Activated CD8-positive, alpha-beta T cell treated with anti-CD3 and anti-CD28 coated beads, Interleukin-2, amount 10 ng/mL, durations not matched to agents 7 days and 5 days (primary cell): Measurements from ENCODE around the gene RPS19. TPM values are rescaled to one million over a fixed set of nuclear protein-coding genes. Genes with fewer than 3 reads are reported as not detected.
A peak's percentile ranks its signal among the peaks of the same experiment; 100 is the strongest.

Experiments used
- ATAC-seq: fragments of 150-1000 bp; cut with Tn5 transposase; one replicate; pipeline ENCODE4 v1.10.0; 2021; ENCODE audit warnings: moderate library complexity
- CTCF ChIA-PET: fragments of 350-600 bp; sonication (Branson Sonifier 250); formaldehyde crosslinking; loops from one replicate; lab custom pipeline; 2021; ENCODE audit warnings: antibody characterized with exemption; lab: Charles Lee
- POLR2A ChIA-PET: fragments of 350-600 bp; sonication (Branson Sonifier 250); formaldehyde crosslinking; loops from one replicate; lab custom pipeline; 2021; ENCODE audit warnings: antibody characterized with exemption; lab: Charles Lee
- DNase-seq: peaks from one replicate; pipeline ENCODE4 v3.0.0-alpha.2; 2020
- H3K27ac Mint-ChIP-seq: one replicate; pipeline ENCODE4 v1.8.0; 2021; ENCODE audit warnings: mild to moderate bottlenecking, mixed read lengths
- H3K27me3 Mint-ChIP-seq: one replicate; pipeline ENCODE4 v1.8.0; 2021; ENCODE audit warnings: low read depth, mixed read lengths
- H3K36me3 Mint-ChIP-seq: one replicate; pipeline ENCODE4 v1.8.0; 2021; ENCODE audit warnings: low read depth, mixed read lengths
- H3K4me1 Mint-ChIP-seq: one replicate; pipeline ENCODE4 v1.8.0; 2021; ENCODE audit warnings: low read depth, mixed read lengths
- H3K4me3 Mint-ChIP-seq: one replicate; pipeline ENCODE4 v1.8.0; 2021; ENCODE audit warnings: mild to moderate bottlenecking, mixed read lengths
- H3K9me3 Mint-ChIP-seq: one replicate; pipeline ENCODE4 v1.8.0; 2022; ENCODE audit warnings: mixed read lengths; ENCODE audit not compliant: insufficient read depth
- total RNA-seq, 2 experiments: library from RNA; stranded (reverse); gene quantifications; one replicate each; pipeline ENCODE4 v1.2.3, GENCODE V29; 2021

The RPS19 gene
- total RNA-seq, 2 experiments from 2014 or later = 3,024 to 3,056 TPM

GRCh38 chr19:41889896-41890295, 29.8 kb downstream of the RPS19 start:
- H3K27ac Mint-ChIP-seq = peak overlapping the region; percentile 91
- CTCF ChIA-PET = interaction anchor here (2.7 to 11.7 kb wide), 3 partner anchors 16 to 55 kb away, joined by 12 to 176 read pairs (median 45); partner anchors contain the start of genes CD79A and RPS19
- POLR2A ChIA-PET = interaction anchor here (1.1 to 11.6 kb wide), 5 partner anchors 11 to 26 kb away, joined by 4 to 241 read pairs (median 20); partner anchors contain the start of genes CD79A and RPS19
- peaks cover 72% of the 10 kb centered on the region for H3K36me3 Mint-ChIP-seq
- no peaks in the 10 kb centered on the region for H3K27me3 Mint-ChIP-seq
- ATAC-seq = no peak
- peaks cover 77% of the 10 kb centered on the region for H3K4me1 Mint-ChIP-seq
- H3K9me3 Mint-ChIP-seq = no peaks in the 10 kb centered on the region
- DNase-seq = no peak
- peak overlapping the region; percentile 3 for H3K4me3 Mint-ChIP-seq

GRCh38 chr19:41890936-41891335, 30.9 kb downstream of the RPS19 start:
- no peak for ATAC-seq
- Mint-ChIP-seq H3K4me1 (peaks cover 83% of the 10 kb centered on the region), H3K27me3 (no peaks in the 10 kb centered on the region), H3K9me3 (no peaks in the 10 kb centered on the region), H3K27ac (no peak overlapping the region), H3K36me3 (peaks cover 74% of the 10 kb centered on the region), H3K4me3 (no peak overlapping the region)
- ChIA-PET POLR2A (interaction anchor here (0.6 to 11.6 kb wide), 5 partner anchors 11 to 118 kb away, joined by 3 to 241 read pairs (median 6); partner anchors contain the start of genes CD79A and RPS19), CTCF (interaction anchor here (1.1 to 11.7 kb wide), 3 partner anchors 17 to 43 kb away, joined by 3 to 176 read pairs (median 3); partner anchors contain the start of genes CD79A and RPS19)
- no peak for DNase-seq

- Mint-ChIP-seq H3K4me3 (no peak overlapping the region), H3K36me3 (peaks cover 63% of the 10 kb centered on the region), H3K4me1 (peaks cover 72% of the 10 kb centered on the region), H3K27ac (no peak overlapping the region), H3K9me3 (no peaks in the 10 kb centered on the region), H3K27me3 (no peaks in the 10 kb centered on the region)
- POLR2A ChIA-PET = interaction anchor here (11.6 kb wide), 2 partner anchors 18 to 29 kb away, joined by 192 to 241 read pairs; partner anchors contain the start of genes CD79A and RPS19
- CTCF ChIA-PET = interaction anchor here (1.0 to 11.7 kb wide), 2 partner anchors 18 to 45 kb away, joined by 3 to 176 read pairs; partner anchors contain the start of gene CD79A
- ATAC-seq = no peak
- no peak for DNase-seq
Observed at GRCh38 chr19:41892173-41892902, 32.3 kb downstream of the RPS19 start.

DNA sequence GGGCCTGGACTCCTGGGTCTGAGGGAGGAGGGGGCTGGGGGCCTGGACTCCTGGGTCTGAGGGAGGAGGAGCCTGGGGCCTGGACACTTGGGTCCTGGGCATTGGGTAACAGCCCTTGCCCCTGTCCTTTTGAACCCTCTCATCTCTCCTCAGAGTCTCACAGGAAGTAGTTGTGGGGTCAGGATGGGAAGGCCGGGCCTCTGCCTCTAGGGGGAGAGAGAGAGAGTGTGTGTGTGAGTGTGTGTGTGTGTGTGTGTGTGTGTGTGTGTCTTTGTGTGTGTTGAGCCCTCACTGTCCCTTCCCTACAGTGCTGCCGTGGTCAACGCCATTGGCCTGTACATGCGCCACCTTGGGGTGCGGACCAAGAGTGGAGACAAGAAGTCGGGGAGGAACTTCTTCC, 33.8 kb downstream of the RPS19 start:
- POLR2A ChIA-PET = no interaction called here
- peak; percentile 50 for ATAC-seq
- peaks cover 65% of the 10 kb centered on the region for H3K4me1 Mint-ChIP-seq

DNA sequence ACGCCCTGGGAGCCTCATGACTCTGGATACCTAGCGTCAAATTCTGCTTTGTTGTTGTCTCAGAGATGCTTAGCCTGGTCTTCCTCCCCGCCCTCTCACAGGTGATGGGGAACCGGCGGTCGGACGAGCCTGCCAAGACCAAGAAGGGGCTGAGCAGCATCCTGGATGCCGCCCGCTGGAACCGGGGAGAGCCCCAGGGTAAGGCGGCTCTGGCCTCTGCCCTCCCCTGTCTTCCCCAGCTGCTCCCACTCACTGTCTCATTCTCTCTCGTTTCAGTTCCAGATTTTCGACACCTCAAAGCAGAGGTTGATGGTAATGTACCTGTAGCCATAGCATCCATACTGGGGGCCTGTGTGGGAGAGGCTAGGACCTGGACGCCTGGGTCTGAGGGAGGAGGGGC, 34.3 kb downstream of the RPS19 start:
- Mint-ChIP-seq H3K4me3 (no peak overlapping the region), H3K27me3 (no peaks in the 10 kb centered on the region), H3K27ac (peak overlapping the region; percentile 65), H3K9me3 (no peaks in the 10 kb centered on the region), H3K4me1 (peaks cover 63% of the 10 kb centered on the region), H3K36me3 (peaks cover 65% of the 10 kb centered on the region)
- ChIA-PET POLR2A (interaction anchor here (0.6 kb wide), 1 partner anchor 43 kb away, joined by 3 read pairs; no protein-coding TSS in a partner anchor), CTCF (no interaction called here)
- ATAC-seq (no peak), DNase-seq (no peak)

More for the DNA sequence above, 33.8 kb downstream of the RPS19 start:
- DNase-seq = peak; percentile 65
- H3K4me3 Mint-ChIP-seq = no peak overlapping the region
- H3K27ac Mint-ChIP-seq = peak overlapping the region; percentile 65
- no peaks in the 10 kb centered on the region for H3K9me3 Mint-ChIP-seq
- H3K36me3 Mint-ChIP-seq = peaks cover 65% of the 10 kb centered on the region
- CTCF ChIA-PET = no interaction called here
- H3K27me3 Mint-ChIP-seq = no peaks in the 10 kb centered on the region

- no peak overlapping the region for H3K4me3 Mint-ChIP-seq
- CTCF ChIA-PET = interaction anchor here (0.7 to 2.0 kb wide), 5 partner anchors 10 to 37 kb away, joined by 3 to 11 read pairs (median 4); partner anchors contain the start of gene RPS19
- no peaks in the 10 kb centered on the region for H3K9me3 Mint-ChIP-seq
- POLR2A ChIA-PET = interaction anchor here (0.8 to 1.5 kb wide), 4 partner anchors 11 to 22 kb away, joined by 3 to 5 read pairs (median 3); no protein-coding TSS in a partner anchor
- no peaks in the 10 kb centered on the region for H3K27me3 Mint-ChIP-seq
- peaks cover 56% of the 10 kb centered on the region for H3K4me1 Mint-ChIP-seq
- peaks cover 64% of the 10 kb centered on the region for H3K36me3 Mint-ChIP-seq
- peak overlapping the region; percentile 48 for H3K27ac Mint-ChIP-seq
- no peak for DNase-seq
- peak; percentile 59 for ATAC-seq
Observed at GRCh38 chr19:41895745-41896580, 35.9 kb downstream of the RPS19 start.

DNA sequence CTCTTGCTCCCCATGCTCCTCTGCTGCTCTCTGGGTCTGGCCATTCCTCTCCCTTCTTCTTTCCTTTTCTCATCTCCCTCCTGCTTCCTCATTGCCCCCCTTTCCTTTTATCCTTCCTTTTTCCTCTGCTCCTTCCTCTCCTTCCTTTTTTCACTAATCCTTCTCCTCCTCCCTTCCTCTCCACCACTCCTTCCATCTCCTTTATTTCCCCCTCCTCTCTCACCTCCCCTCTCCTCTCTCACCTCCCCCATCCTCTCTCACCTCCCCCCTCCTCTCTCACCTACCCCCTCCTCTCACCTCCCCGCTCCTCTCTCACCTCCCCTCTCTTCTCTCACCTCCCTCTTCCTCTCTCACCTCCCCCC, 36.5 kb downstream of the RPS19 start:
- ATAC-seq (no peak), DNase-seq (no peak)
- Mint-ChIP-seq H3K27ac (peak overlapping the region; percentile 47), H3K36me3 (peaks cover 60% of the 10 kb centered on the region), H3K9me3 (no peaks in the 10 kb centered on the region), H3K4me1 (peaks cover 53% of the 10 kb centered on the region), H3K27me3 (no peaks in the 10 kb centered on the region), H3K4me3 (no peak overlapping the region)
- ChIA-PET POLR2A (interaction anchor here (1.0 to 1.5 kb wide), 2 partner anchors 11 to 15 kb away, joined by 3 to 5 read pairs; no protein-coding TSS in a partner anchor), CTCF (interaction anchor here (0.7 to 2.0 kb wide), 4 partner anchors 11 to 37 kb away, joined by 3 to 11 read pairs (median 4); partner anchors contain the start of gene RPS19)

DNA sequence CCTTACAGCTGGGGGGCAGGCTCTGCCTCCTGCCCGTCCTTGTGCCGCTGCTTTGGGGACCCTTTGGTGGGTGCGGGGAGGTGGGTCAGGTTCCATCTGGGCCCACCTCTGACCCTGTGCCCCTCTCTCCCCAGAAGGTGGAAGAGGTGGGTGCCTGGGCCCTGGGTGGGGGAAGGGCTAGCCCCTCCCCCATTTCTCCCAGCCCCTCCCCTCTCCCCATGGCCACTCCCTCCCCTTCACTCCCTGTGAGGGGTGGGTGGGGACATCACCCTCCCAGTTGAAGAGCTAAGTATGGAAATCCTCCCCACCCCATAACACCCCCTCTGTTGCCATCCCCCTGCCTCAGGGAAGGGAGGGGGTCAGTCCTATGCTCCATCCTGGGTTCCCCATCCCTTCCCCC, 37.1 kb downstream of the RPS19 start:
- no peak overlapping the region for H3K27ac Mint-ChIP-seq

DNA sequence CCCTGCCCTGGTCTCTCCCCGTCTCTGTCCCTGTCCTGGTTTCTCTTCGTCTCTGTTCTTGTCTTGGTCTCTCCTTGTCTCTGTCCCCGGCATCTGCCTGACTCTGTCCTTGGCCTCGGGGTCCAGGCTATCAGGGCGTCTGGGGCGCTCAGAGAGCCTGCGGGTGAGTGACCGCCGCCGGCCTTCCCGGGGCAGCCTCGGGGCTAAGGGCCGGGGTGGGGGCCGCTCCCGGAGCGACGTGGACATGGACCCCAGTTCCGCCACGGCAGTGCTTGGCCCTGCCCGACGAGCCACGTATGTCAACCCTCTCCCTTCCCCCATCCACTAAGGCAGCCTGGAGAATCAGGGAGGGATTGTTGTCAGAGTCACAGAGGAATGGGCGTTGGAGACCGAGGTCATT, 37.8 kb downstream of the RPS19 start:
- CTCF ChIA-PET = no interaction called here
- Mint-ChIP-seq H3K4me1 (peaks cover 50% of the 10 kb centered on the region), H3K9me3 (no peaks in the 10 kb centered on the region), H3K27me3 (no peaks in the 10 kb centered on the region), H3K4me3 (no peak overlapping the region), H3K27ac (peak overlapping the region; percentile 63), H3K36me3 (peaks cover 64% of the 10 kb centered on the region)
- DNase-seq (no peak), ATAC-seq (no peak)
- POLR2A ChIA-PET = interaction anchor here (1.1 kb wide), 1 partner anchor 12 kb away, joined by 8 read pairs; no protein-coding TSS in a partner anchor

More for the DNA sequence above, 37.1 kb downstream of the RPS19 start:
- peaks cover 62% of the 10 kb centered on the region for H3K36me3 Mint-ChIP-seq
- ATAC-seq (no peak), DNase-seq (no peak)
- no peak overlapping the region for H3K4me3 Mint-ChIP-seq
- CTCF ChIA-PET = interaction anchor here (2.0 kb wide), 1 partner anchor 38 kb away, joined by 4 read pairs; the partner anchor contains the start of gene RPS19
- H3K4me1 Mint-ChIP-seq = peaks cover 53% of the 10 kb centered on the region
- no peaks in the 10 kb centered on the region for H3K9me3 Mint-ChIP-seq
- no peaks in the 10 kb centered on the region for H3K27me3 Mint-ChIP-seq
- POLR2A ChIA-PET = no interaction called here

GRCh38 chr19:41898235-41898634, 38.2 kb downstream of the RPS19 start:
- CTCF ChIA-PET = no interaction called here
- peaks cover 64% of the 10 kb centered on the region for H3K36me3 Mint-ChIP-seq

More at GRCh38 chr19:41898235-41898634, 38.2 kb downstream of the RPS19 start:
- peaks cover 46% of the 10 kb centered on the region for H3K4me1 Mint-ChIP-seq
- ATAC-seq (no peak), DNase-seq (no peak)
- no peaks in the 10 kb centered on the region for H3K9me3 Mint-ChIP-seq
- H3K27me3 Mint-ChIP-seq = no peaks in the 10 kb centered on the region
- POLR2A ChIA-PET = interaction anchor here (1.1 kb wide), 1 partner anchor 11 kb away, joined by 8 read pairs; no protein-coding TSS in a partner anchor
- peak overlapping the region; percentile 6 for H3K27ac Mint-ChIP-seq
- H3K4me3 Mint-ChIP-seq = no peak overlapping the region
